ENCODE data around the gene RFX4. TPM values are rescaled to one million over a fixed set of nuclear protein-coding genes. Genes with fewer than 3 reads are reported as not detected.
"Not testable (repeated sequence)": the region's sequence is repeated elsewhere in the genome, so short reads cannot be mapped to it uniquely, and the experiment has no call there.

Gene RFX4
- total RNA-seq, 1 experiment from 2014 or later, result not detected

DNA sequence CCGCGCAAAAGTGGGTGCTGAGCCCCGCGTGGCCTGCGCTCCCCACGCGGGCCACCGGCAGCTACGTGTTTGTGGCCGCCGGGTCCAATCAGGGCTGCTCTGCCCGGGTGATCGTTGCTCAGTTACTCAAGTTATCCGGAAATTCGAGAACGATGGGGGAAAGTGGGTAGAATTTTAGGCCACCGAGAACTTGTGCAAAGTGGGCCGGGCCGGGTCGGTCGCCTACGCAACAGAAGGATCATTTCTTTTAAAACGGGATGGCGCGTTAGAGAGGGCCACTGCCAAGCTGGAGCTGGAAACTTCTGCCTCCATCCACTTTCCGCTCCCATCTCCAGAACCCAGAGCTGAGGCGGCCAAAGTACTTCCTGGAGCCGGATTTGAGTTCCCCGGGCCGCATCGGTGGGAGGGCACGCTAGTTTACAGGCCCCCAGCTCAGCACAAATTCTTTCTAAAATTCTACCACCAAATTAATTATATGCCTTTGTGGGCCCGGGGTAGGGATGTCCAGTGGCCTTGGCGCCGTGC lies 3.5 kb downstream of the RFX4 start:
- no peak for DNase-seq (ENCODE audit: low read depth, low spot score)
- in situ Hi-C loops (cut with HindIII; ENCODE audit: low pct_unique_long_range_greater_than_20kb, low sequenced_read_pairs), result no loop called here

GRCh38 chr12:106586803-106587684 lies 4.2 kb downstream of the RFX4 start:
- DNase-seq (ENCODE audit: low read depth, low spot score), result no peak
- in situ Hi-C loops (cut with HindIII; ENCODE audit: low pct_unique_long_range_greater_than_20kb, low sequenced_read_pairs), result no loop called here

GRCh38 chr12:106588771-106589170 lies 6.0 kb downstream of the RFX4 start:
- in situ Hi-C loops (cut with HindIII; ENCODE audit: low pct_unique_long_range_greater_than_20kb, low sequenced_read_pairs), result no loop called here
- DNase-seq (ENCODE audit: low read depth, low spot score), result no peak

GRCh38 chr12:106590601-106591000 lies 7.8 kb downstream of the RFX4 start:
- DNase-seq (ENCODE audit: low read depth, low spot score), result no peak
- in situ Hi-C loops (cut with HindIII; ENCODE audit: low pct_unique_long_range_greater_than_20kb, low sequenced_read_pairs), result no loop called here

DNA sequence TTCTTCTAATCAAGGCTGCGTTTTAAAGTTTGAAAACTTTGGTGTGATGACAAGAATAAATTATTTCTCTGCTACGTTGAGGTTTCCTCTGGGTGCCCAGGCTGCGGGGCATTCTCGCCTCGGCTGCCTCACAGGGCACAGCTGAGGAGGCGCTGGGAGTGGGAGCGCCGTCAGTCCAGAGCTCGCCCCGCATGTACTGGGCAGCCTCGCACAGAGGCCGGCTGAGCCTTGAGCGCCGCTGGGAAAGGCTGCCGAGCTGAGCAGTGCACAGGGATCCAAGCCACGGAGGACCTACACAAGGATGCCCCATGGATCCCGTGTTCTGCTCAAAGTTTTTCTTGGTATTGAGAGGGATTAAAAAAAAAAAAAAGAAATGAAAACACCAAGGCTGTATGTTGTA lies 11.6 kb downstream of the RFX4 start:
- in situ Hi-C loops (cut with HindIII; ENCODE audit: low pct_unique_long_range_greater_than_20kb, low sequenced_read_pairs), result no loop called here
- no peak for DNase-seq (ENCODE audit: low read depth, low spot score)

- in situ Hi-C loops (cut with HindIII; ENCODE audit: low pct_unique_long_range_greater_than_20kb, low sequenced_read_pairs), result no loop called here
- DNase-seq (ENCODE audit: low read depth, low spot score), result no peak
Observed at GRCh38 chr12:106595268-106595667, 12.5 kb downstream of the RFX4 start.

DNA sequence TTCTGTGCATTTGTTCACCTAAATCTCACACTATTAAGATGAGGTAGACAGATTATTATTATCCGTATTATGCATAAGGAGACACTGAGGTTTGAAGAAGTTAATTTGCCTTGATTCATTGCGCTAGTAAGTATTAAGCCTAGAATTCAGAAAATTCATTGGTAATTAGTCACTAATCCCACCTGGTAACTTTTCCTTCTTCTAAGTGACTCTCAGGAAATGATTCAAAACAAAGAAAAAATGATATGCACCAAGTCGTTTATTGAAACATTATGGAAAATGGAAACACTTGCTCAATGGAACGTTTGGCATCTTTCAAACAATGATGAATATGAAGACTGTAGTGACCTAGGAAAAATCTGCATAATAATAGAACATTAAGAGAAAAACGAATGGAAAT lies 15.2 kb downstream of the RFX4 start:
- in situ Hi-C loops (cut with HindIII; ENCODE audit: low pct_unique_long_range_greater_than_20kb, low sequenced_read_pairs), result no loop called here
- no peak for DNase-seq (ENCODE audit: low read depth, low spot score)

DNA sequence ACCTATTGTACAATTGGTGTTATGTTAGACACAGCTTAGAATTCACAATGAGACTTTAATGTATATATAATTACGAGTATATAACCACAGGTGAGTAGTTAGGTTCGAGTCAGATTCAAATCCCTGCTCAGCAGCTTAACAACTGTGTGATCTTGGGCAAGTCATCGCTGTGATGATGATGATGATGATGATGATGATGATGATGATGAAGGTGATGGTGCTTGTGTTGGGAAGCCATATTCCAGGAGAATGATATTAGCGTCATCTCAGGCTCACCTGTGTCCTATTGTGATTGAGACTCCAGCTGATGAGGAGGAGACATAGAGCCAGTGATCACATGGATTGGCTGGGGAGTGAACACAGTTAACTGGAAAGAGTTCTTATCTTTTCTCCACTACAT lies 16.5 kb downstream of the RFX4 start:
- DNase-seq (ENCODE audit: low read depth, low spot score), result no peak
- in situ Hi-C loops (cut with HindIII; ENCODE audit: low pct_unique_long_range_greater_than_20kb, low sequenced_read_pairs), result no loop called here

- no peak for DNase-seq (ENCODE audit: low read depth, low spot score)
- in situ Hi-C loops (cut with HindIII; ENCODE audit: low pct_unique_long_range_greater_than_20kb, low sequenced_read_pairs), result no loop called here
Observed at GRCh38 chr12:106600503-106600902, 17.7 kb downstream of the RFX4 start.

GRCh38 chr12:106601031-106601430 lies 18.2 kb downstream of the RFX4 start:
- DNase-seq (ENCODE audit: low read depth, low spot score), result no peak
- in situ Hi-C loops (cut with HindIII; ENCODE audit: low pct_unique_long_range_greater_than_20kb, low sequenced_read_pairs), result no loop called here

GRCh38 chr12:106601496-106601895 lies 18.7 kb downstream of the RFX4 start:
- DNase-seq (ENCODE audit: low read depth, low spot score), result no peak
- in situ Hi-C loops (cut with HindIII; ENCODE audit: low pct_unique_long_range_greater_than_20kb, low sequenced_read_pairs), result no loop called here

GRCh38 chr12:106602076-106602475 lies 19.3 kb downstream of the RFX4 start:
- no peak for DNase-seq (ENCODE audit: low read depth, low spot score)
- in situ Hi-C loops (cut with HindIII; ENCODE audit: low pct_unique_long_range_greater_than_20kb, low sequenced_read_pairs), result no loop called here

DNA sequence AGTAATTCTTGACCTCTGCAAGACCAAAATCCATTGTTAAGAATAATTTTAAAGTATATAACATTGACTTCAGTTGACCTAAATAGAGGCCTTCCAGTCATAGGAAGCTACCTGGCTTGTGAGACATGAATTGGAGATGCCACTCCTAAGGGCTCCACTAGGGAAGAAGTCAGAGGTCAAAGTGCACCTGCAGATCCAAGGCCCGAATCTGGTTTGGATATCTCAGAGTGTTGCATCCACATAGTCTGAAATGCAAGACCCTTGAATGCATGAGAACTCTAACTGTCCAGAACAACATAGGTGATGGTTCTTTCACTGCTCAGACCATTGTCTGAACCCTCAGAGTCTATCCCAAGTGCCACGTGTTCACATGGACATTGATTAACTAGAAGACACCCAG lies 22.4 kb downstream of the RFX4 start:
- no peak for DNase-seq (ENCODE audit: low read depth, low spot score)
- in situ Hi-C loops (cut with HindIII; ENCODE audit: low pct_unique_long_range_greater_than_20kb, low sequenced_read_pairs), result no loop called here

DNA sequence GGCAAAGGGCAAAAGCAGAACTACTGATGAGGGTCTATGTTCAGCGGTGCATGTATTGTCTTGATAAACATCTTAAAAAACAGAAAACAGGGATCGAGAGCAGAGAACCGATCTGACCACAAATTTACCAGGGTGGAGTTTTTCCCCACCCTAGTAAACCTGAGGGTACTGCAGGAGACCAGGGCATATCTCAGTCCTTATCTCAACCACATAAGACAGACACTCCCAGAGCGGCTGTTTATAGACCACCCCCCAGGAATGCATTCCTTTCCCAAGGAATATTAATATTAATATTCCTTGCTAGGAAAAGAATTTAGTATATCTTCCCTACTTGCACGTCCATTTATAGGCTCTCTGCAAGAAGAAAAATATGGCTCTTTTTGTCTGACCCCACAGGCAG lies 37.8 kb downstream of the RFX4 start:
- DNase-seq (ENCODE audit: low read depth, low spot score); in situ Hi-C loops (cut with HindIII; ENCODE audit: low pct_unique_long_range_greater_than_20kb, low sequenced_read_pairs): not testable (repeated sequence)

GRCh38 chr12:106625976-106626375 lies 43.2 kb downstream of the RFX4 start:
- in situ Hi-C loops (cut with HindIII; ENCODE audit: low pct_unique_long_range_greater_than_20kb, low sequenced_read_pairs), result no loop called here
- no peak for DNase-seq (ENCODE audit: low read depth, low spot score)

DNA sequence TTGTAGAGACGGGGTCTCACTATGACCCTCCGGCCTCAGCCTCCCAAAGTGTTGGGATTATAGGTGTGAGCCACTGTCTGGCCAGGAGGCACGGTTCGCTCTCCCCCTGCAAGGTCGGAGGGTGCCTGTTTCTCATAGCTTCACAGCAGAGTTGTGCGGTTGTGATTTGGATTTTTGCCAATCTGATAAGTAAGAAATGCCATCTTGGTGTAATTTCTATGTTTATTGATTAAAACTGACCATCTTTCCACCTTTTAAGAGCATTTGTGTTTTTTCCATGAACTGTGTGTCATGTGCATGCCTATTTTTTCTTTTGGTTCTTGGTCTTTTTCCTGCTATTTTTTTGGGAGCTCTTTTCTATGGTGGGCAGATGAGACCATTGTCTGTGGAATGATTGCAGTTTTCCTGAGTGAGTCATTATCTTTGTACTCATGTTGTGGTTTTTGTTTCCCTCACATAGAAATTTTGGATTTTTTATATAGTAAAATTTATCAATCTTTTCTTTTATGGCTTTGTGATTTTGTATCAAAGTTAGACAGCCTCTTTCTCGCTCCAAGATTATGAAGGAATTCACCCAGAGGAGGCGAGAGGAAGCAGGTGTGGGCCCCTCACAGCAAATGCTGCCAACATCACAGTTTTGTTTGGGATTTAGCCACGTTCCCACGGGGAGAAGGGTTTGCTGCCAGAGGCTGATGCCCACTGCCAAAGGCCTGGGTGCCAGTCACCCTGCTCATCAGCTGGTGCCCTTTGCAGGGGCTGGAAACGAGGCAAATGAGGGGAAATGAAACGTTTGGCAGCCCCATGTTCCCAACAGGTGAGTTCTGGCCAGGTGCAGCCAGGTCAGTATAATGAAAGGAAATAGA lies 47.2 kb downstream of the RFX4 start:
- no peak for DNase-seq (ENCODE audit: low read depth, low spot score)
- in situ Hi-C loops (cut with HindIII; ENCODE audit: low pct_unique_long_range_greater_than_20kb, low sequenced_read_pairs), result no loop called here

DNA sequence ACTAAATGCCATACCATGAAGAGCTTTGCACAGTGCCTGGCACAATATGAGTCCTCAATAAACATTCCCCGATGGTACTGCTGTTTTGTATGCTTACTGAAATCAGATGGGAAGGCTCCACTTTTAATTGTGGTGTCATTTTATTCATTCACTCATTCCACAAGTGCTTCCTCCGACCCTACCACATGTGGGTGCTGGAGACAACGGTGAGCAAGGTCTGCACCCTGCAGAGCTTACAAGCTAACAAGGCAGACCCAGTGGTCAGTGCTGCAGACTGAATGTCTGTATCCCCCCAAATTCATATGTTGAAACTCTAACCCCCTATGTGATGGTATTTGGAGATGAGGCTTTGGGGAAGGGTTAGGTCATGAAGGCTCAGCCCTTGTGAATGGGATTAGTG lies 48.3 kb downstream of the RFX4 start:
- in situ Hi-C loops (cut with HindIII; ENCODE audit: low pct_unique_long_range_greater_than_20kb, low sequenced_read_pairs), result no loop called here
- DNase-seq (ENCODE audit: low read depth, low spot score), result peak; percentile 37

- DNase-seq (ENCODE audit: low read depth, low spot score), result no peak
- in situ Hi-C loops (cut with HindIII; ENCODE audit: low pct_unique_long_range_greater_than_20kb, low sequenced_read_pairs), result no loop called here
Observed at GRCh38 chr12:106631797-106632196, 49.0 kb downstream of the RFX4 start.
